Neuronal stem cell (in vitro differentiated cells): Measurements from ENCODE around the gene HDAC9.

Experiments
- DNase-seq: peaks from one replicate; pipeline ENCODE4 v3.0.0-alpha.2; 2013; ENCODE audit warnings: low spot score
- H2AFZ ChIP-seq: one replicate; pipeline ENCODE4 v1.6.1; 2013; ENCODE audit warnings: mild to moderate bottlenecking, low read length, inconsistent platforms
- H2AK5ac ChIP-seq: 2 replicates; pipeline ENCODE4 v1.6.1; 2013; ENCODE audit warnings: low read depth, mild to moderate bottlenecking, inconsistent platforms, low read length, moderate library complexity, mixed read lengths
- H2BK120ac ChIP-seq: 2 replicates; pipeline ENCODE4 v1.6.1; 2013; ENCODE audit warnings: low read depth, mild to moderate bottlenecking, inconsistent platforms, low read length, moderate library complexity, mixed read lengths
- H2BK12ac ChIP-seq: one replicate; pipeline ENCODE4 v1.6.1; 2013; ENCODE audit warnings: low read length, inconsistent platforms
- H2BK15ac ChIP-seq: 2 replicates; pipeline ENCODE4 v1.6.1; 2013; ENCODE audit warnings: mild to moderate bottlenecking, low read length, inconsistent platforms, mixed read lengths
- H2BK5ac ChIP-seq: one replicate; pipeline ENCODE4 v1.6.1; 2013; ENCODE audit warnings: inconsistent platforms, mild to moderate bottlenecking, low read length, moderate library complexity
- H3K14ac ChIP-seq: one replicate; pipeline ENCODE4 v1.6.1; 2013; ENCODE audit warnings: low read length, inconsistent platforms
- H3K18ac ChIP-seq: 2 replicates; pipeline ENCODE4 v1.6.1; 2013; ENCODE audit warnings: low read length, inconsistent platforms
- H3K23ac ChIP-seq: 2 replicates; pipeline ENCODE4 v1.6.1; 2013; ENCODE audit warnings: low read depth, mild to moderate bottlenecking, mixed read lengths, low read length, inconsistent platforms; ENCODE audit not compliant: poor library complexity
- H3K27ac ChIP-seq: replicated peaks from 3 replicates; pipeline ENCODE4 v1.5.1; 2013; ENCODE audit warnings: low read length, inconsistent platforms
- H3K27me3 ChIP-seq, 3 experiments: 2 replicates each; pipeline ENCODE4 v1.6.1; 2013; ENCODE audit warnings: low read length in 3 of 3, mild to moderate bottlenecking in 2 of 3, inconsistent platforms in 1 of 3, low read depth in 1 of 3, mixed read lengths in 1 of 3, moderate library complexity in 1 of 3; ENCODE audit not compliant: control insufficient read depth in 3 of 3, insufficient read depth in 3 of 3
- H3K36me3 ChIP-seq, 2 donors: replicated peaks in 1 of 2; 2 replicates each; pipeline ENCODE4 v1.6.1; 2013; ENCODE audit warnings: low read length in 2 of 2; ENCODE audit not compliant: control insufficient read depth in 2 of 2, insufficient read depth in 2 of 2
- H3K4ac ChIP-seq: 2 replicates; pipeline ENCODE4 v1.6.1; 2013; ENCODE audit warnings: inconsistent platforms, mild to moderate bottlenecking, low read length, moderate library complexity
- H3K4me1 ChIP-seq, 2 donors: 1 replicate in 1 of 2; 2 replicates in 1 of 2; pipeline ENCODE4 v1.6.1; 2013; ENCODE audit warnings: low read length in 2 of 2, low read depth in 1 of 2; ENCODE audit not compliant: control insufficient read depth in 2 of 2, insufficient read depth in 1 of 2
- H3K4me2 ChIP-seq: one replicate; pipeline ENCODE4 v1.6.1; 2013; ENCODE audit warnings: mild to moderate bottlenecking, low read length, inconsistent platforms; ENCODE audit not compliant: insufficient read depth, poor library complexity, severe bottlenecking
- H3K4me3 ChIP-seq, 2 donors: 2 replicates each; pipeline ENCODE4 v1.5.1; 2013; ENCODE audit warnings: low read length in 2 of 2, mild to moderate bottlenecking in 2 of 2, inconsistent platforms in 1 of 2, moderate library complexity in 1 of 2
- H3K79me1 ChIP-seq: one replicate; pipeline ENCODE4 v1.6.1; 2013; ENCODE audit warnings: low read depth, mild to moderate bottlenecking, inconsistent platforms, low read length, moderate library complexity
- H3K9ac ChIP-seq: one replicate; pipeline ENCODE4 v1.6.1; 2013; ENCODE audit warnings: mild to moderate bottlenecking, low read depth, low read length, inconsistent platforms; ENCODE audit not compliant: poor library complexity
- H3K9me3 ChIP-seq, 2 donors: replicated peaks in 1 of 2; 2 replicates each; pipeline versions ENCODE3 to v1.6.1; 2013; ENCODE audit warnings: low read length in 2 of 2, mild to moderate bottlenecking in 2 of 2, inconsistent platforms in 1 of 2, low read depth in 1 of 2, mixed read lengths in 1 of 2, moderate library complexity in 1 of 2; ENCODE audit not compliant: control insufficient read depth in 2 of 2, insufficient read depth in 1 of 2
- H4K8ac ChIP-seq: one replicate; pipeline ENCODE4 v1.6.1; 2013; ENCODE audit warnings: low read depth, mild to moderate bottlenecking, inconsistent platforms, low read length, moderate library complexity
- H4K91ac ChIP-seq: one replicate; pipeline ENCODE4 v1.6.1; 2013; ENCODE audit warnings: low read length, low read depth, mild to moderate bottlenecking, inconsistent platforms; ENCODE audit not compliant: poor library complexity
- WGBS, 2 donors: extraction: QIAGEN DNeasy Blood & Tissue Kit; methylation state at CpG; one replicate each; pipeline ENCODE4 v1.1.7; 2013; ENCODE audit warnings: missing lambda C conversion rate in 2 of 2, mixed read lengths in 1 of 2; ENCODE audit not compliant: insufficient read length in 2 of 2, insufficient replicate concordance in 1 of 2; ENCODE audit errors: extremely low coverage in 2 of 2; 5-methylcytosine and 5-hydroxymethylcytosine counted together

The HDAC9 gene

GRCh38 chr7:18497082-18497481 lies 1.5 kb downstream of the HDAC9 start:
- H2BK15ac ChIP-seq, result no peak overlapping the region
- H2AFZ ChIP-seq, result peak overlapping the region; percentile 85
- no peak overlapping the region for H3K27ac ChIP-seq
- no peak for DNase-seq
- H3K14ac ChIP-seq, result no peak overlapping the region
- no peak overlapping the region for H2BK12ac ChIP-seq
- no peak overlapping the region for H3K4me2 ChIP-seq
- no peak overlapping the region for H3K18ac ChIP-seq
- H3K4me1 ChIP-seq, result peaks cover 6 to 17% of the 10 kb centered on the region in 2 donors
- H3K79me1 ChIP-seq, result no peaks in the 10 kb centered on the region
- no peak overlapping the region for H2AK5ac ChIP-seq
- H3K27me3 ChIP-seq, result no peaks in the 10 kb centered on the region
- no peaks in the 10 kb centered on the region for H3K36me3 ChIP-seq
- H4K8ac ChIP-seq, result no peak overlapping the region
- H3K9ac ChIP-seq, result no peak overlapping the region
- H3K9me3 ChIP-seq, result no peaks in the 10 kb centered on the region
- peak overlapping the region in 1 of 2 donors; percentile 51 for H3K4me3 ChIP-seq
- no CpG with 5 or more reads among the region's 3 CpGs for WGBS, 2 donors
- H4K91ac ChIP-seq, result no peak overlapping the region
- no peak overlapping the region for H2BK5ac ChIP-seq
- no peak overlapping the region for H3K4ac ChIP-seq
- no peak overlapping the region for H2BK120ac ChIP-seq
- no peak overlapping the region for H3K23ac ChIP-seq

- Histone ChIP-seq H2BK5ac (no peak overlapping the region), H3K4me3 (no peak overlapping the region), H4K91ac (no peak overlapping the region), H2AK5ac (no peak overlapping the region), H3K4me2 (no peak overlapping the region), H2BK15ac (no peak overlapping the region), H2AFZ (no peak overlapping the region), H3K9ac (no peak overlapping the region), H2BK12ac (no peak overlapping the region), H3K4ac (no peak overlapping the region), H3K4me1 (peaks cover 6 to 17% of the 10 kb centered on the region in 2 donors), H3K27ac (no peak overlapping the region), H3K23ac (no peak overlapping the region), H3K9me3 (no peaks in the 10 kb centered on the region), H2BK120ac (no peak overlapping the region), H3K79me1 (no peaks in the 10 kb centered on the region), H3K27me3 (no peaks in the 10 kb centered on the region), H3K36me3 (no peaks in the 10 kb centered on the region), H3K14ac (no peak overlapping the region), H3K18ac (no peak overlapping the region), H4K8ac (no peak overlapping the region)
- DNase-seq, result no peak
These were observed 2.3 kb downstream of the HDAC9 start for GRCh38 chr7:18497800-18498199.

GRCh38 chr7:18498341-18498740 lies 2.8 kb downstream of the HDAC9 start:
- H3K36me3 ChIP-seq, result no peaks in the 10 kb centered on the region
- H3K9ac ChIP-seq, result no peak overlapping the region

GRCh38 chr7:18499407-18500177 lies 4.0 kb downstream of the HDAC9 start:
- Histone ChIP-seq H4K91ac (no peak overlapping the region), H3K4me3 (no peak overlapping the region), H2BK5ac (no peak overlapping the region), H3K4me1 (peaks cover 6 to 15% of the 10 kb centered on the region in 2 donors), H2BK12ac (no peak overlapping the region), H3K9me3 (no peaks in the 10 kb centered on the region), H3K27me3 (no peaks in the 10 kb centered on the region), H3K36me3 (no peaks in the 10 kb centered on the region), H2AFZ (no peak overlapping the region), H3K27ac (no peak overlapping the region), H3K4ac (no peak overlapping the region), H2BK15ac (no peak overlapping the region), H3K18ac (no peak overlapping the region), H3K4me2 (no peak overlapping the region), H2BK120ac (no peak overlapping the region), H3K23ac (no peak overlapping the region), H3K14ac (no peak overlapping the region), H3K9ac (no peak overlapping the region), H4K8ac (no peak overlapping the region), H3K79me1 (no peaks in the 10 kb centered on the region), H2AK5ac (no peak overlapping the region)
- no peak for DNase-seq
- no CpG with 5 or more reads among the region's 2 CpGs for WGBS, 2 donors

More at GRCh38 chr7:18498341-18498740, 2.8 kb downstream of the HDAC9 start:
- H3K4me3 ChIP-seq, result no peak overlapping the region
- no peak overlapping the region for H3K18ac ChIP-seq
- no peak overlapping the region for H2BK120ac ChIP-seq
- H3K79me1 ChIP-seq, result no peaks in the 10 kb centered on the region
- H2BK12ac ChIP-seq, result no peak overlapping the region
- H2BK5ac ChIP-seq, result no peak overlapping the region
- no peak overlapping the region for H3K27ac ChIP-seq
- H3K23ac ChIP-seq, result no peak overlapping the region
- H3K27me3 ChIP-seq, result no peaks in the 10 kb centered on the region
- no peak overlapping the region for H2BK15ac ChIP-seq
- WGBS, 2 donors, result no CpG with 5 or more reads among the region's 2 CpGs
- no peak overlapping the region for H2AFZ ChIP-seq
- no peaks in the 10 kb centered on the region for H3K9me3 ChIP-seq
- no peak overlapping the region for H3K4me2 ChIP-seq
- H2AK5ac ChIP-seq, result no peak overlapping the region
- H3K4me1 ChIP-seq, result peaks cover 6 to 17% of the 10 kb centered on the region in 2 donors
- DNase-seq, result no peak
- no peak overlapping the region for H3K14ac ChIP-seq
- no peak overlapping the region for H4K91ac ChIP-seq
- no peak overlapping the region for H3K4ac ChIP-seq
- H4K8ac ChIP-seq, result no peak overlapping the region
